WERI-Rb-1 (cell line): ENCODE measurements around the gene APOH.

ENCODE experiments used
- DNase-seq: peaks from one replicate; pipeline ENCODE4 v3.0.0-alpha.2; 2020
- H3K27ac ChIP-seq: fragments of 250-450 bp; sonication (Bioruptor Pico); 2 replicates; pipeline ENCODE4 v1.5.1; 2020; ENCODE audit warnings: mild to moderate bottlenecking, moderate library complexity
- H3K27me3 ChIP-seq: fragments of 250-450 bp; sonication (Bioruptor Pico); 2 replicates; pipeline ENCODE4 v1.5.1; 2021; ENCODE audit warnings: mild to moderate bottlenecking, low read depth, moderate library complexity; ENCODE audit not compliant: insufficient read depth, severe bottlenecking
- H3K36me3 ChIP-seq: fragments of 250-450 bp; sonication (Bioruptor Pico); 2 replicates; pipeline ENCODE4 v1.5.1; 2020; ENCODE audit warnings: mild to moderate bottlenecking, moderate library complexity
- H3K4me3 ChIP-seq: 2 replicates; pipeline ENCODE4 v1.5.1; 2011; ENCODE audit warnings: low read depth, mild to moderate bottlenecking, control low read depth, low read length
- H3K9me3 ChIP-seq: fragments of 250-450 bp; sonication (Bioruptor Pico); 2 replicates; pipeline ENCODE4 v1.5.1; 2021; ENCODE audit warnings: mild to moderate bottlenecking, moderate library complexity; ENCODE audit not compliant: severe bottlenecking
- TF ChIP-seq, protein P1 (sequence below): IDR thresholded peaks from 2 replicates; pipeline ENCODE4 v1.5.1; 2011; ENCODE audit warnings: low read depth, mild to moderate bottlenecking, control low read depth, inconsistent platforms, low read length

APOH gene

DNA sequence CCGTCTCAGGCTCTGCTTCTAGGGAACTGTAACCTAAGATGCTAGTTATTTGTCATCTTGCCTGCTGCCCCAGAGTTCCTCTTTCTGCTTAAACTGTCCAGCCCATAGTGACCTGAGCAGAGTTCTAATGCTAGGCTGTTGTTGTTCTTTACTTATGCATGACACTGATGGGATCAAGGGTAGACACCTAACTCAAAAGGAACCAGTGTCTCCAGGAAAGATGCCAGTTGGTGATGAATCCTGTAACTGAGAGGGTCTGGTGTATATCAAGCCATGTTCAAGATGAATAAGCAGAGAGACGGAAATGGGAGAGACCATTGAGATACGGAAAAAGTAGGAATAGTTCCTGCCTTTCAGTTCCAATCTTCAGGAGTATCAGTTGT, 13.7 kb downstream of the APOH start:
- TF ChIP-seq, protein P1, sequence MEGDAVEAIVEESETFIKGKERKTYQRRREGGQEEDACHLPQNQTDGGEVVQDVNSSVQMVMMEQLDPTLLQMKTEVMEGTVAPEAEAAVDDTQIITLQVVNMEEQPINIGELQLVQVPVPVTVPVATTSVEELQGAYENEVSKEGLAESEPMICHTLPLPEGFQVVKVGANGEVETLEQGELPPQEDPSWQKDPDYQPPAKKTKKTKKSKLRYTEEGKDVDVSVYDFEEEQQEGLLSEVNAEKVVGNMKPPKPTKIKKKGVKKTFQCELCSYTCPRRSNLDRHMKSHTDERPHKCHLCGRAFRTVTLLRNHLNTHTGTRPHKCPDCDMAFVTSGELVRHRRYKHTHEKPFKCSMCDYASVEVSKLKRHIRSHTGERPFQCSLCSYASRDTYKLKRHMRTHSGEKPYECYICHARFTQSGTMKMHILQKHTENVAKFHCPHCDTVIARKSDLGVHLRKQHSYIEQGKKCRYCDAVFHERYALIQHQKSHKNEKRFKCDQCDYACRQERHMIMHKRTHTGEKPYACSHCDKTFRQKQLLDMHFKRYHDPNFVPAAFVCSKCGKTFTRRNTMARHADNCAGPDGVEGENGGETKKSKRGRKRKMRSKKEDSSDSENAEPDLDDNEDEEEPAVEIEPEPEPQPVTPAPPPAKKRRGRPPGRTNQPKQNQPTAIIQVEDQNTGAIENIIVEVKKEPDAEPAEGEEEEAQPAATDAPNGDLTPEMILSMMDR = no peak
- Histone ChIP-seq H3K27ac (no peak overlapping the region), H3K36me3 (no peaks in the 10 kb centered on the region), H3K9me3 (no peaks in the 10 kb centered on the region), H3K4me3 (no peak overlapping the region), H3K27me3 (peaks cover 6% of the 10 kb centered on the region)
- no peak for DNase-seq

DNA sequence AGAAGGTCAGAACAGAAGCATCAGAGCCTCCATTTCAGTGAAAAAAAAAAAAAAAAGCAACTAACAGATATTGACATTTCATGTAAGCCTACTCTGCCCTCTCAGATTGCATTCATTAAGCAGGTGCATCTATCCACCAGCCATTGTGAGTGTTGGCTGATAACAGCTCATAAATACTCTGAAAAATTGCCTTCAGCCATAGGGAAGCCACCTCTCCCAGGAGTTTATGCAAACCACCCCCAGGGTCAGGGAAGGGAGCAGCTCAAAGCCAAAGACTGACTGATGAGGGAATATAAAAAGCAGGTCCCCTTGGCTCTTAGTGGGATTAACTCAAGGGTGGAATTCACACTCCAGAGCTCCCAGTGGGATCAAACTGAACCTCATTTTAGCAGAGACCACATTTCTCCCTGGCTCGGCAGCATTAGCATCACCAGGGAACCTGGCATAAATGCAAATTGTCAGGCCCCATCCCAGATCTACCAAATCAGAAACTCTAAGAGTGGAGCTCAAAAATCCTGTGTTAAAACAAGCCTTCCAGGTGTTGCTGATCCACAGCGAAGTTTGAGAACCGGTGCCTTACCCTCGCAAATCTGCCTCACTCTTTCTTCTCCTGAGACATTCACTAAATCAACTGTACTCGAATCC, 14.2 kb downstream of the APOH start:
- DNase-seq = no peak
- Histone ChIP-seq H3K36me3 (no peaks in the 10 kb centered on the region), H3K27me3 (peaks cover under 1% of the 10 kb centered on the region), H3K9me3 (no peaks in the 10 kb centered on the region), H3K4me3 (no peak overlapping the region), H3K27ac (no peak overlapping the region)
- TF ChIP-seq, protein P1 = no peak

DNA sequence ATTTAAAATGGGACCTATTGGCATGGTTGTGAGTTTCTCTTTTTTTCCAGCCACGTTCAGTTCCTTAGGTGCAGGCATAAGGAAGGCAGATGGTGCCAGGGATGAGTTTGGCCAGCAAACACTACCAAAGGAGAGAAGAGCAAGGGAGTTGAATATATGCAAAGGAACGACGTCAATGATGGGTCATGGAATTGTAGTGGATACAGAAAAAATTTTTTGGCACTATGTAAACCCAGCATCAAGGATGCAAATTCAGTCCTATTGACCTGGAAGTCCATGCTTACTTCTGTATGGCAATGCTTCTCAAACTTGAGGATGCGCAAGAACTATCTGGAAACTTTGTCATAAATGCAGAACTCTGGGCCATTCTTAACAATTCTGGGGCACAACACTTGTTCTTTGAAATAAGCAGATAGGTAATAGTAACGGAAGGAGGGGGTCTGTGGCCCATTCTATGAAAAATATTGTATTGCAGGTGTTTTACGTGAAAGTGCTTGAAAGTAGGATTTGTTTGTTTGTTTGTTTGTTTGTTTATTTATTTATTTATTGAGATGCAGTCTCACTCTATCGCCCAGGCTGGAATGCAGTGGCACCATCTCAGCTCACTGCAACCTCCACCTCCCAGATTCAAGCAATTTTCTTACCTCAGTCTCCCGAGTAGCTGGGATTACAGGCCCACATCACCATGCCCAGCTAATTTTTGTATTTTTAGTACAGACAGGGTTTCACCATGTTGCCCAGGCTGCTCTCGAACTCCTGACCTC, 18.0 kb downstream of the APOH start:
- no peak overlapping the region for H3K27ac ChIP-seq
- H3K4me3 ChIP-seq = no peak overlapping the region
- H3K9me3 ChIP-seq = no peaks in the 10 kb centered on the region
- TF ChIP-seq, protein P1 = no peak
- H3K27me3 ChIP-seq = no peaks in the 10 kb centered on the region
- H3K36me3 ChIP-seq = no peaks in the 10 kb centered on the region
- no peak for DNase-seq

DNA sequence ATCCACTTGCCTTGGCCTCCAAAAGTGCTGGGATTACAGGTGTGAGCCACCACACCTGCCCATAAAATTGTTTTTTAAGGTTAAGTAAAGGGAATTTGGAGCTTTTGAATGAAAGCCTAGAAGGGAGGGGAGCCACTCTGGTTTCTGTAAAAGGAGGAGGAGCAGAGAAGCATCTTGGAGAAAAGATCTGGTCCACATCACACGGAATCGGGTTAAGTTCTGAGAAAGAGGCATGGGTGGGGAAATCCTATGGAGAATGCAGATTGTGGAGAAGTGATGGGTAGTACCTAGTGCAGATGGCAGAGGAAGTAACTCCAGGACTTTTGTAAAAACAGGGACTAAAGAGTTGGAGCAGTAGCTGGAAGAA, 19.0 kb downstream of the APOH start:
- H3K9me3 ChIP-seq = no peaks in the 10 kb centered on the region
- H3K4me3 ChIP-seq = no peak overlapping the region
- no peak for DNase-seq
- H3K27ac ChIP-seq = no peak overlapping the region
- H3K27me3 ChIP-seq = no peaks in the 10 kb centered on the region
- TF ChIP-seq, protein P1 = no peak
- H3K36me3 ChIP-seq = no peaks in the 10 kb centered on the region

DNA sequence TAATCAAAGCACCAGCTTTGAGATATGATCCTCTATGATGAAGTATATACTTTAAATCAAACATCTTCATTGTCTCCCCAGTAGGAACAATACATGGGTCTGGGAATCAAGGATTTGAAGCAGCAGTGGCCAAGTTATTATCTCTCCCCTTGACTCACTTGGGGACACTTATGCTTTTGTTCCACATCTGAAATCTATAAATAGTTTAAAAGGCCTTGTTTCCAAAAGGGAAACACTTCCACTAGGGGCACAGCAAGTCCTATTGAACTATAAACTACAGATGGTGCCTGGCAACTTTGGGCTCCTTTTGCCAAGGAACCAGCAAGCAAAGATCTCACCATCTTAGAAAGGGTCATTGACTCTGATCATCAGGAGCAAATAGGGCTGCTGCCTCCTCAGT, 21.3 kb downstream of the APOH start:
- no peaks in the 10 kb centered on the region for H3K27me3 ChIP-seq
- TF ChIP-seq, protein P1 = no peak
- H3K36me3 ChIP-seq = no peaks in the 10 kb centered on the region
- no peak for DNase-seq
- H3K4me3 ChIP-seq = no peak overlapping the region
- no peak overlapping the region for H3K27ac ChIP-seq
- no peaks in the 10 kb centered on the region for H3K9me3 ChIP-seq
